Fibroblast of villous mesenchyme (primary cell): ENCODE data around the gene LCN15. TPM values are rescaled to one million over a fixed set of nuclear protein-coding genes. Genes with fewer than 3 reads are reported as not detected.

ENCODE experiments used
- DNase-seq: peaks from one replicate; pipeline ENCODE4 v3.0.0-alpha.2; 2010; ENCODE audit warnings: low read depth
- H3K4me3 ChIP-seq: 2 replicates; pipeline ENCODE4 v1.5.1; 2011; ENCODE audit warnings: low read depth, mild to moderate bottlenecking, low read length
- total RNA-seq: library from RNA; depleted of rRNA; stranded (reverse); fragments of >200 nt; gene quantifications from 2 replicates; pipeline ENCODE4 v1.2.3, GENCODE V29; 2012
- TF ChIP-seq, protein P1 (sequence below): IDR thresholded peaks from 2 replicates; pipeline ENCODE4 v1.5.1; 2012; ENCODE audit warnings: low read depth, mild to moderate bottlenecking, low read length; ENCODE audit not compliant: insufficient read depth

Gene LCN15
- total RNA-seq, 1 donor = not detected

- TF ChIP-seq, protein P1, sequence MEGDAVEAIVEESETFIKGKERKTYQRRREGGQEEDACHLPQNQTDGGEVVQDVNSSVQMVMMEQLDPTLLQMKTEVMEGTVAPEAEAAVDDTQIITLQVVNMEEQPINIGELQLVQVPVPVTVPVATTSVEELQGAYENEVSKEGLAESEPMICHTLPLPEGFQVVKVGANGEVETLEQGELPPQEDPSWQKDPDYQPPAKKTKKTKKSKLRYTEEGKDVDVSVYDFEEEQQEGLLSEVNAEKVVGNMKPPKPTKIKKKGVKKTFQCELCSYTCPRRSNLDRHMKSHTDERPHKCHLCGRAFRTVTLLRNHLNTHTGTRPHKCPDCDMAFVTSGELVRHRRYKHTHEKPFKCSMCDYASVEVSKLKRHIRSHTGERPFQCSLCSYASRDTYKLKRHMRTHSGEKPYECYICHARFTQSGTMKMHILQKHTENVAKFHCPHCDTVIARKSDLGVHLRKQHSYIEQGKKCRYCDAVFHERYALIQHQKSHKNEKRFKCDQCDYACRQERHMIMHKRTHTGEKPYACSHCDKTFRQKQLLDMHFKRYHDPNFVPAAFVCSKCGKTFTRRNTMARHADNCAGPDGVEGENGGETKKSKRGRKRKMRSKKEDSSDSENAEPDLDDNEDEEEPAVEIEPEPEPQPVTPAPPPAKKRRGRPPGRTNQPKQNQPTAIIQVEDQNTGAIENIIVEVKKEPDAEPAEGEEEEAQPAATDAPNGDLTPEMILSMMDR = no peak
- no peak for DNase-seq
- H3K4me3 ChIP-seq = no peak overlapping the region
Measured at GRCh38 chr9:136746155-136746490, 18.2 kb downstream of the LCN15 start.

- H3K4me3 ChIP-seq = no peak overlapping the region
- DNase-seq = no peak
- TF ChIP-seq, protein P1 = no peak
Measured at GRCh38 chr9:136745389-136746154, 18.7 kb downstream of the LCN15 start.

DNA sequence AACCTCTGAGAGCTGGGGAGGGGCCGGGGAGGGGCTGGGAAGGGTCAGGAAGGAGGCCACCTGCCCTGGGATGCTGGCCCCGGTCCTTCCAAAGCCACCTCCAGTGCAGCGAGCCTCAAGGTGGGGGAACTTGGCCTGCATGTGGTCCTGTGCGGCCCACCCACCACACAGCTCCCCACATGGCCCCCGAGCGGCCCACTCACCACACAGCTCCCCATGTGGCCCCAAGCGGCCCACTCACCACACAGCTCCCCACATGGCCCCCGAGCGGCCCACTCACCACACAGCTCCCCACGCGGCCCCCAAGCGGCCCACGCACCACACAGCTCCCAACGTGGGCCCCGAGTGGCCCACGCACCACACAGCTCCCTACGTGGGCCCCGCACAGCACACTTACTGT lies 19.5 kb downstream of the LCN15 start:
- no peak for DNase-seq
- no peak overlapping the region for H3K4me3 ChIP-seq
- TF ChIP-seq, protein P1 = no peak

GRCh38 chr9:136743639-136744211 lies 20.6 kb downstream of the LCN15 start:
- DNase-seq = no peak
- TF ChIP-seq, protein P1 = no peak

GRCh38 chr9:136742591-136743391 lies 21.5 kb downstream of the LCN15 start, which contains the start of gene LCN10:
LCN10 (minus strand) TSS chr9:136742940; CDS start chr9:136742903, 37 bp downstream.
- TF ChIP-seq, protein P1 = peak; percentile 50
- H3K4me3 ChIP-seq = no peak within 1 kb of the TSS
- DNase-seq = no peak

More at GRCh38 chr9:136743639-136744211, 20.6 kb downstream of the LCN15 start:
- no peak overlapping the region for H3K4me3 ChIP-seq

GRCh38 chr9:136741883-136742571 lies 22.3 kb downstream of the LCN15 start:
- TF ChIP-seq, protein P1 = no peak
- no peak for DNase-seq
- H3K4me3 ChIP-seq = no peak overlapping the region
